Measurements from ENCODE around the gene PEDS1.

DNA sequence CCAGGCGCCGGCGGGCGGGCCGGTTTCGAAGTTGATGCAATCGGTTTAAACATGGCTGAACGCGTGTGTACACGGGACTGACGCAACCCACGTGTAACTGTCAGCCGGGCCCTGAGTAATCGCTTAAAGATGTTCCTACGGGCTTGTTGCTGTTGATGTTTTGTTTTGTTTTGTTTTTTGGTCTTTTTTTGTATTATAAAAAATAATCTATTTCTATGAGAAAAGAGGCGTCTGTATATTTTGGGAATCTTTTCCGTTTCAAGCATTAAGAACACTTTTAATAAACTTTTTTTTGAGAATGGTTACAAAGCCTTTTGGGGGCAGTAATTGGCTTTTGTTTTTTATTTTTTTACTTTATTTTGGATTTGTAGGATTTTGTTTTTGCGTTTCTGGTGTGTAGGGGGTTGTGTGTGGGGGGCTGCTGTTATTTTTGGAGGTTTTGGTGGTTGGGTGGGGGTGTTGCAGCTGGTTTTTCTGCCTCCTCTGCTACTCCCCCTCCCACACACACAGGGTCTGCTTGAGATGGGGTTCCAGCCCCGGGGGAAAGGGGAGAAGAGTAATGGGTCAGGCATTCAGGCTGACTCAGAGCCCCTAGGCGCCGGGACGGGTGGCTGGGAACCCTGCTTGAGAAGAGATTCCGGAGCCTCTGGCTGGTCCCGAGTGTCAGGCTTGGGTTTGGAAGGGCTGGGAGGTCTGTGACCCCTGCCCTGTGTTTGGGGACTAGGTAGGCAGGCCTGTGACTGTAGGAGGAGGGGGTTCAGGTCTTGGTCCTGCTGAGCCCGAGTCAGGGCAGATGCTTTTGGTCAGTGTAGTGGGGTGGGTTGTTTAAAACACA lies 39.1 kb upstream of the PEDS1 start:
- TF ChIP-seq EZH2 (IDR thresholded peaks at IDR 0.05; ENCODE audit: insufficient read depth, poor library complexity, severe bottlenecking) (no peak), EZH2phosphoT487 (IDR thresholded peaks at IDR 0.05; ENCODE audit: insufficient read depth, low read depth) (0 out of 2 replicates have a peak, but pooled peaks have one; percentile 67)
